ENCODE data around the gene CYP8B1. TPM values are rescaled to one million over a fixed set of nuclear protein-coding genes. Genes with fewer than 3 reads are reported as not detected.

Gene CYP8B1
- total RNA-seq, 2 experiments from 2014 or later = not detected

- no peaks in the 10 kb centered on the region for H3K9me3 Mint-ChIP-seq
- H3K4me3 Mint-ChIP-seq = no peak overlapping the region
- peaks cover 7% of the 10 kb centered on the region for H3K27me3 Mint-ChIP-seq
- intact Hi-C loops (cut with micrococcal nuclease) = no loop called here
- CTCF ChIA-PET = no interaction called here
- POLR2A ChIA-PET = no interaction called here
- no peak overlapping the region for H3K27ac Mint-ChIP-seq
- H3K4me1 Mint-ChIP-seq (ENCODE audit: low read depth) = no peaks in the 10 kb centered on the region
- no peaks in the 10 kb centered on the region for H3K36me3 Mint-ChIP-seq
- DNase-seq = no peak
These were observed 48.0 kb downstream of the CYP8B1 start for GRCh38 chr3:42827654-42828053.

GRCh38 chr3:42827023-42827422 lies 48.7 kb downstream of the CYP8B1 start:
- Mint-ChIP-seq H3K36me3 (no peaks in the 10 kb centered on the region), H3K4me1 (ENCODE audit: low read depth) (no peaks in the 10 kb centered on the region), H3K9me3 (no peaks in the 10 kb centered on the region), H3K27me3 (peaks cover 7% of the 10 kb centered on the region), H3K4me3 (no peak overlapping the region), H3K27ac (no peak overlapping the region)
- CTCF ChIA-PET = no interaction called here
- DNase-seq = no peak
- POLR2A ChIA-PET = no interaction called here
- intact Hi-C loops (cut with micrococcal nuclease) = no loop called here

DNA sequence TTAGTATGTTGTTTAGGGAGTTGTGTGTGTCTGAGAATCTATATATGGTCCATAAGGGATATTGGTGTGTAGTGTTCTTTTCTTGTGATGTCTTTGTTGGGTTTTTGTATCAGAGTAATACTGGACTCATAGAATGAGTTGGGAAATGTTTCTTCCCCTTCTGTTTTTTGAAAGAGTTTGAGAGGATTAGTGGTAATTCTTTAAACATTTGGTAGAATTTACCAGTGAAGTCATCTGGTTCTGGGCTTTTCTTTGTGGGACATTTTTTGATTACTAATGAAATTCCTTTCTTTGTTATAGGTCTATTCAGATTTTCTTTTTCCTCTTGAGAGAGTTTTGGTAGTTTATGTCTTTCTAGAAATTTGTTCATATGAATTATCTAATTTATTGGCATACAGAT lies 49.5 kb downstream of the CYP8B1 start:
- Mint-ChIP-seq H3K27me3 (peaks cover 7% of the 10 kb centered on the region), H3K4me3 (no peak overlapping the region), H3K36me3 (no peaks in the 10 kb centered on the region), H3K27ac (no peak overlapping the region), H3K4me1 (ENCODE audit: low read depth) (no peaks in the 10 kb centered on the region), H3K9me3 (no peaks in the 10 kb centered on the region)
- no peak for DNase-seq
- POLR2A ChIA-PET = no interaction called here
- CTCF ChIA-PET = no interaction called here
- intact Hi-C loops (cut with micrococcal nuclease) = no loop called here

DNA sequence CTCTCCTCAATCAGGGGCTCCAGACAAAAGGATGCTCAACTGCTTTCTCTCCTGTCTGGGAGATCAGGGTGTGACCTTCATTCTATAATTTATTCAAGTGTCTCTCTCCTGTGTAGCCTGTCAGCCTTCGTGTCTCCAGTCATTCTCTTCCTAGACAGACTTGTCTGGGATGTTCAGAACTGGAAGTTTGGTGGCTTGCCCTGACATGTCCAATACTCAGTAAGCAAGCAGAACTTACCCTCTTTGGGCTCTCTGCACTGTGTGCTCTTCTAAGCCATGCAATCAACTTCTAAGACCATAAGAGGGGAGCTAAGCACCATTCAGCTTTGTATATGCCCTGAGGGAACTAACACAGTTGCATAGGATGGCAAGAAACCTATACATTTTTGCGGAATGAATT lies 52.3 kb downstream of the CYP8B1 start:
- ChIA-PET POLR2A (no interaction called here), CTCF (no interaction called here)
- intact Hi-C loops (cut with micrococcal nuclease) = no loop called here
- Mint-ChIP-seq H3K4me1 (ENCODE audit: low read depth) (no peaks in the 10 kb centered on the region), H3K27me3 (peaks cover 5% of the 10 kb centered on the region), H3K9me3 (no peaks in the 10 kb centered on the region), H3K4me3 (no peak overlapping the region), H3K36me3 (no peaks in the 10 kb centered on the region), H3K27ac (no peak overlapping the region)
- DNase-seq = no peak

- Mint-ChIP-seq H3K4me1 (ENCODE audit: low read depth) (no peaks in the 10 kb centered on the region), H3K36me3 (no peaks in the 10 kb centered on the region), H3K27ac (no peak overlapping the region), H3K27me3 (peaks cover 4% of the 10 kb centered on the region), H3K9me3 (no peaks in the 10 kb centered on the region), H3K4me3 (no peak overlapping the region)
- no peak for DNase-seq
- intact Hi-C loops (cut with micrococcal nuclease) = no loop called here
- ChIA-PET POLR2A (no interaction called here), CTCF (no interaction called here)
These were observed 52.9 kb downstream of the CYP8B1 start for GRCh38 chr3:42822828-42823227.

Other genes starting within 250 kb of the CYP8B1 start
- 1 to 10 TPM; 1.0 to 1.1 TPM for gene ZBTB47, start 222.2 kb downstream of the CYP8B1 start, total RNA-seq
- gene KLHL40, start 190.3 kb downstream of the CYP8B1 start, total RNA-seq = not detected
- not detected for gene HHATL, start 173.1 kb downstream of the CYP8B1 start, total RNA-seq
- gene CCDC13, start 102.6 kb downstream of the CYP8B1 start, total RNA-seq = under 1 TPM in 1 of 2 experiments, not detected in 1; 0.76 TPM
- gene HIGD1A, start 71.4 kb downstream of the CYP8B1 start, total RNA-seq = 10 to 100 TPM; 63.7 to 68.4 TPM
- gene ACKR2, start 66.4 kb downstream of the CYP8B1 start, total RNA-seq = under 1 TPM; 0.44 to 0.74 TPM
- gene ZNF662, start 30.3 kb upstream of the CYP8B1 start, total RNA-seq = under 1 TPM; 0.39 to 0.64 TPM
- not detected for gene GASK1A, start 103.4 kb upstream of the CYP8B1 start, total RNA-seq
- gene POMGNT2, start 230.2 kb upstream of the CYP8B1 start, total RNA-seq = 1 to 10 TPM; 7.3 to 7.8 TPM